ENCODE results near the gene FAM20A.

DNA sequence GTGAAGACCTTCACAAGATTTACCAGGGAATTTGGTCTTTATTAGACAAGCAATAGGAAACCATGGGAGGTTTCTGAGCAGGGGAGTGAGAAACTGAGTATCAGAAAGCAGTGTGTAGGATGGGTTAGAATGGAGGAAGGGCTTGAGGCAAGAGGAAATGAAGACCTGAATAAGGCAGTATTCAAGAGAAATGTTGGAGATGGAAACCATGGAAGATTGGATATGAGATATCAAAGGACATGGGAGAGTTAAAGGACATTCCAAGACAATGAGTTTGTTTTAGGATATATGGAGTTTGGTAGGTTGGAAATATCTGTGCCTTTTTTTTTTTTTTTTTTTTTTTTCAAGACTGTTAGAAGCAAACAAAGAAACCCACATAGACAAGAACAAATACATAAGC lies 21.3 kb upstream of the FAM20A start:
- TF ChIP-seq, protein P1, sequence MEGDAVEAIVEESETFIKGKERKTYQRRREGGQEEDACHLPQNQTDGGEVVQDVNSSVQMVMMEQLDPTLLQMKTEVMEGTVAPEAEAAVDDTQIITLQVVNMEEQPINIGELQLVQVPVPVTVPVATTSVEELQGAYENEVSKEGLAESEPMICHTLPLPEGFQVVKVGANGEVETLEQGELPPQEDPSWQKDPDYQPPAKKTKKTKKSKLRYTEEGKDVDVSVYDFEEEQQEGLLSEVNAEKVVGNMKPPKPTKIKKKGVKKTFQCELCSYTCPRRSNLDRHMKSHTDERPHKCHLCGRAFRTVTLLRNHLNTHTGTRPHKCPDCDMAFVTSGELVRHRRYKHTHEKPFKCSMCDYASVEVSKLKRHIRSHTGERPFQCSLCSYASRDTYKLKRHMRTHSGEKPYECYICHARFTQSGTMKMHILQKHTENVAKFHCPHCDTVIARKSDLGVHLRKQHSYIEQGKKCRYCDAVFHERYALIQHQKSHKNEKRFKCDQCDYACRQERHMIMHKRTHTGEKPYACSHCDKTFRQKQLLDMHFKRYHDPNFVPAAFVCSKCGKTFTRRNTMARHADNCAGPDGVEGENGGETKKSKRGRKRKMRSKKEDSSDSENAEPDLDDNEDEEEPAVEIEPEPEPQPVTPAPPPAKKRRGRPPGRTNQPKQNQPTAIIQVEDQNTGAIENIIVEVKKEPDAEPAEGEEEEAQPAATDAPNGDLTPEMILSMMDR (IDR thresholded peaks at IDR 0.05 in 2 of 3, conservative IDR thresholded peaks at IDR 0.05 in 1 of 3; ENCODE audit: insufficient read depth in 2 of 3, low read depth in 1 of 3, low read length in 3 of 3): no peak
- TF ChIP-seq FOXP1 (CRISPR knock-in tag; IDR thresholded peaks at IDR 0.05): no peak
- TF ChIP-seq RFX5 (IDR thresholded peaks at IDR 0.05; ENCODE audit: low read depth, low read length): no peak
- no peak for TF ChIP-seq MCM3 (IDR thresholded peaks at IDR 0.05)
- no peak for TF ChIP-seq ZBTB17 (CRISPR knock-in tag; IDR thresholded peaks at IDR 0.05)
- TF ChIP-seq HDAC8 (tag; IDR thresholded peaks at IDR 0.05): no peak
- TF ChIP-seq, protein P2, sequence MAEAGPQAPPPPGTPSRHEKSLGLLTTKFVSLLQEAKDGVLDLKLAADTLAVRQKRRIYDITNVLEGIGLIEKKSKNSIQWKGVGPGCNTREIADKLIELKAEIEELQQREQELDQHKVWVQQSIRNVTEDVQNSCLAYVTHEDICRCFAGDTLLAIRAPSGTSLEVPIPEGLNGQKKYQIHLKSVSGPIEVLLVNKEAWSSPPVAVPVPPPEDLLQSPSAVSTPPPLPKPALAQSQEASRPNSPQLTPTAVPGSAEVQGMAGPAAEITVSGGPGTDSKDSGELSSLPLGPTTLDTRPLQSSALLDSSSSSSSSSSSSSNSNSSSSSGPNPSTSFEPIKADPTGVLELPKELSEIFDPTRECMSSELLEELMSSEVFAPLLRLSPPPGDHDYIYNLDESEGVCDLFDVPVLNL (CRISPR knock-in tag; IDR thresholded peaks at IDR 0.05; ENCODE audit: low read depth): no peak
- no peak for TF ChIP-seq POLR2AphosphoS5 (IDR thresholded peaks at IDR 0.05; ENCODE audit: control insufficient read depth, insufficient read depth, low read depth, low read length)
- no peak for TF ChIP-seq POLR3A (IDR thresholded peaks at IDR 0.05; ENCODE audit: borderline replicate concordance, extremely low read depth, insufficient read depth, insufficient read length)
- TF ChIP-seq, protein P3, sequence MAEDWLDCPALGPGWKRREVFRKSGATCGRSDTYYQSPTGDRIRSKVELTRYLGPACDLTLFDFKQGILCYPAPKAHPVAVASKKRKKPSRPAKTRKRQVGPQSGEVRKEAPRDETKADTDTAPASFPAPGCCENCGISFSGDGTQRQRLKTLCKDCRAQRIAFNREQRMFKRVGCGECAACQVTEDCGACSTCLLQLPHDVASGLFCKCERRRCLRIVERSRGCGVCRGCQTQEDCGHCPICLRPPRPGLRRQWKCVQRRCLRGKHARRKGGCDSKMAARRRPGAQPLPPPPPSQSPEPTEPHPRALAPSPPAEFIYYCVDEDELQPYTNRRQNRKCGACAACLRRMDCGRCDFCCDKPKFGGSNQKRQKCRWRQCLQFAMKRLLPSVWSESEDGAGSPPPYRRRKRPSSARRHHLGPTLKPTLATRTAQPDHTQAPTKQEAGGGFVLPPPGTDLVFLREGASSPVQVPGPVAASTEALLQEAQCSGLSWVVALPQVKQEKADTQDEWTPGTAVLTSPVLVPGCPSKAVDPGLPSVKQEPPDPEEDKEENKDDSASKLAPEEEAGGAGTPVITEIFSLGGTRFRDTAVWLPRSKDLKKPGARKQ (CRISPR knock-in tag; IDR thresholded peaks at IDR 0.05): no peak
- no peak for TF ChIP-seq GABPB1 (CRISPR knock-in tag; IDR thresholded peaks at IDR 0.05)

Data from K562 (cell line).